NCI-H2171 (cell line): Measurements from ENCODE around the gene OR10G8.

ENCODE experiments used
- DNase-seq: peaks from one replicate; lab custom pipeline; 2025; lab: John Stamatoyannopoulos, UW

Gene OR10G8

GRCh38 chr11:124078591-124078990, 52.0 kb downstream of the OR10G8 start:
- DNase-seq: no peak

DNA sequence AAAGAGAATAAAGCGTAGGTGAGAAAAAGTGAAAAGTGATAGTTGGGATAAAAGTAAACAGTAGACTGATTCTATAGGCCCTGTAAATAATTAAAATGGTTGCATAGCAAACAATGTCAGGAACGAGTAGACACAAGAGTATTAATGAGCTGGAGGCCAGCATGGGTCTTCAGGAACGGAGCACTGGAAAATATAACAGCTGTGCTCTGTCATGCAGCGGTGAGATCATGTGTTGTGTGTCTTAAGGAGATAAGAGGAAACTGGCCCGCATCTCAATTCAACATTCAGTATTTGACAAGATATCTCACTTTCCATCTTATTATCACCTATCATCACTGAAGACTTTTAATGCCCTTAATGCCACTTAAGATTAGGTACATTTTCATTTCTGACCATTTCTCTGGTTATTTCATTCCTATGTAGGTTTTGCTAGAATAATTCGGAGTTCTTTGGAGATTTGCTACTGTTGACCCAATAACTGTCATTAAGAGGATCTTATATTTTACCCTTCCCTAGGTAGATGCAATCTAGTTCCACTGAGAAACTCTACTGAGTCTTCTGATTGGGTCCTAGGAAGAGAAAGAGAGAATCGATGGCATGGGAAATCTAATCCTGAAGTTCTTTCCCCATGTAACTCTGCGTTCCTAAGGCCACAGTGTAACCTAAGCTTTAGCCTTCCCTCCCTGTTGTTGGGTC, 53.2 kb downstream of the OR10G8 start:
- DNase-seq: no peak
